ENCODE data around the gene QSOX2.

Gene QSOX2

GRCh38 chr9:136264441-136265405 is 19.1 kb upstream of the QSOX2 start:
- DNase-seq: no peak

GRCh38 chr9:136264031-136264430 is 18.4 kb upstream of the QSOX2 start:
- DNase-seq: no peak

GRCh38 chr9:136262671-136263178 is 17.1 kb upstream of the QSOX2 start:
- DNase-seq: no peak

- no peak for DNase-seq
These were observed 16.2 kb upstream of the QSOX2 start for GRCh38 chr9:136261686-136262430.

- DNase-seq: no peak
These were observed 15.4 kb upstream of the QSOX2 start for GRCh38 chr9:136260936-136261472.

- DNase-seq: no peak
These were observed 14.9 kb upstream of the QSOX2 start for GRCh38 chr9:136260521-136260920.

GRCh38 chr9:136259836-136260235 is 14.2 kb upstream of the QSOX2 start:
- DNase-seq: no peak

- no peak for DNase-seq
These were observed 13.9 kb upstream of the QSOX2 start for GRCh38 chr9:136259517-136259813.

- no peak for DNase-seq
These were observed 13.3 kb upstream of the QSOX2 start for GRCh38 chr9:136258786-136259516.

GRCh38 chr9:136258299-136258625 is 12.7 kb upstream of the QSOX2 start:
- no peak for DNase-seq

- DNase-seq: no peak
These were observed 12.0 kb upstream of the QSOX2 start for GRCh38 chr9:136257381-136258298.

- DNase-seq: no peak
These were observed 10.6 kb upstream of the QSOX2 start for GRCh38 chr9:136255896-136256890.

- DNase-seq: peak in 3 of 4 experiments; percentile 10 to 41 (median 26)
These were observed 9.5 kb upstream of the QSOX2 start for GRCh38 chr9:136255166-136255538.

GRCh38 chr9:136254381-136255165 is 9.0 kb upstream of the QSOX2 start:
- no peak for DNase-seq

- DNase-seq: no peak
These were observed 7.9 kb upstream of the QSOX2 start for GRCh38 chr9:136253246-136254130.

- no peak for DNase-seq
These were observed 7.2 kb upstream of the QSOX2 start for GRCh38 chr9:136252846-136253245.

- no peak for DNase-seq
These were observed 6.7 kb upstream of the QSOX2 start for GRCh38 chr9:136252281-136252680.

All from suppressor macrophage (primary cell).